KMS-11 (cell line): ENCODE measurements around the gene C4orf50.

Experiments used
- H2AFZ ChIP-seq: fragments of 200-600 bp; sonication (generic); 2 replicates; pipeline ENCODE4 v1.6.1; 2016; ENCODE audit warnings: antibody characterized with exemption, mixed run types, low read depth
- H3K27ac ChIP-seq: fragments of 200-600 bp; sonication (generic); 2 replicates; pipeline ENCODE4 v1.6.1; 2016; ENCODE audit warnings: mild to moderate bottlenecking, mixed run types
- H3K27me3 ChIP-seq: fragments of 200-600 bp; sonication (generic); 2 replicates; pipeline ENCODE4 v1.6.1; 2017; ENCODE audit warnings: mild to moderate bottlenecking, low read depth, mixed run types, moderate library complexity; ENCODE audit not compliant: insufficient read depth
- H3K36me3 ChIP-seq: fragments of 200-600 bp; sonication (generic); 2 replicates; pipeline ENCODE4 v1.6.1; 2017; ENCODE audit warnings: mild to moderate bottlenecking, mixed run types; ENCODE audit not compliant: insufficient read depth
- H3K4me1 ChIP-seq: fragments of 200-600 bp; sonication (generic); 2 replicates; pipeline ENCODE4 v1.6.1; 2016; ENCODE audit warnings: mild to moderate bottlenecking, low read depth, mixed run types; ENCODE audit not compliant: poor library complexity, severe bottlenecking
- H3K4me2 ChIP-seq: fragments of 200-600 bp; sonication (generic); 2 replicates; pipeline ENCODE4 v1.7.0; 2016; ENCODE audit warnings: mild to moderate bottlenecking, mixed run types
- H3K4me3 ChIP-seq: fragments of 200-600 bp; sonication (generic); IDR thresholded peaks from 2 replicates; pipeline ENCODE4 v1.6.1; 2017; ENCODE audit warnings: low read depth, low read length, mixed read lengths; ENCODE audit not compliant: insufficient read depth
- H3K79me2 ChIP-seq: fragments of 200-600 bp; sonication (generic); 2 replicates; pipeline ENCODE4 v1.6.1; 2016; ENCODE audit warnings: low read depth, mixed run types; ENCODE audit not compliant: insufficient read depth
- H3K9ac ChIP-seq: fragments of 200-600 bp; sonication (generic); 2 replicates; pipeline ENCODE4 v1.6.1; 2016; ENCODE audit warnings: mild to moderate bottlenecking, mixed run types
- H4K20me1 ChIP-seq: fragments of 200-600 bp; sonication (generic); 2 replicates; pipeline ENCODE4 v1.6.1; 2016; ENCODE audit warnings: mild to moderate bottlenecking, mixed run types; ENCODE audit not compliant: insufficient read depth
- TF ChIP-seq, protein P1 (sequence below): fragments of 200-600 bp; sonication (generic); conservative IDR thresholded peaks from 2 replicates; pipeline ENCODE4 v1.6.1; 2017; ENCODE audit warnings: low read depth, mild to moderate bottlenecking, antibody characterized with exemption, low read length, moderate library complexity, mixed read lengths

Gene C4orf50

DNA sequence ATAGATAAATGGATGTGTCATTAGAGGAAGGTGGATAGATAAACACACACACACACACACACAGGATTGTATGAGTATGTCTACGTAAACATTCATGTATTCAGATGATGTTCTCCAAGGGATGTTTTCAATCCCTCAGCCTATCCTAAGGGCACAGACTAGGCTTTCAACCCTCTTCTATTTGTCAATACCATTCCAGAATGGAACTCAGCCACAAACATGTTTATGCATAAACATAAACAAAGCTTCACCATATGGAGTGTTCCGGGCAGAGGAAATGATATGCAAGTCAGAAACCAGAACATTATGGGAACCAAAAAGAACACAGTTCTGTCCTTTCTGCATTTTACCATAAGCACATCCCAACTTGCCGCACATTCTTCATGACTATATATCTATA lies 150.4 kb downstream of the C4orf50 start:
- Histone ChIP-seq H3K27me3 (no peaks in the 10 kb centered on the region), H4K20me1 (no peaks in the 10 kb centered on the region), H3K4me2 (no peak overlapping the region), H3K4me3 (no peak overlapping the region), H2AFZ (no peak overlapping the region), H3K79me2 (no peaks in the 10 kb centered on the region), H3K4me1 (peaks cover 7% of the 10 kb centered on the region), H3K9ac (no peak overlapping the region), H3K27ac (no peak overlapping the region), H3K36me3 (no peaks in the 10 kb centered on the region)
- TF ChIP-seq, protein P1, sequence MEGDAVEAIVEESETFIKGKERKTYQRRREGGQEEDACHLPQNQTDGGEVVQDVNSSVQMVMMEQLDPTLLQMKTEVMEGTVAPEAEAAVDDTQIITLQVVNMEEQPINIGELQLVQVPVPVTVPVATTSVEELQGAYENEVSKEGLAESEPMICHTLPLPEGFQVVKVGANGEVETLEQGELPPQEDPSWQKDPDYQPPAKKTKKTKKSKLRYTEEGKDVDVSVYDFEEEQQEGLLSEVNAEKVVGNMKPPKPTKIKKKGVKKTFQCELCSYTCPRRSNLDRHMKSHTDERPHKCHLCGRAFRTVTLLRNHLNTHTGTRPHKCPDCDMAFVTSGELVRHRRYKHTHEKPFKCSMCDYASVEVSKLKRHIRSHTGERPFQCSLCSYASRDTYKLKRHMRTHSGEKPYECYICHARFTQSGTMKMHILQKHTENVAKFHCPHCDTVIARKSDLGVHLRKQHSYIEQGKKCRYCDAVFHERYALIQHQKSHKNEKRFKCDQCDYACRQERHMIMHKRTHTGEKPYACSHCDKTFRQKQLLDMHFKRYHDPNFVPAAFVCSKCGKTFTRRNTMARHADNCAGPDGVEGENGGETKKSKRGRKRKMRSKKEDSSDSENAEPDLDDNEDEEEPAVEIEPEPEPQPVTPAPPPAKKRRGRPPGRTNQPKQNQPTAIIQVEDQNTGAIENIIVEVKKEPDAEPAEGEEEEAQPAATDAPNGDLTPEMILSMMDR, result no peak

DNA sequence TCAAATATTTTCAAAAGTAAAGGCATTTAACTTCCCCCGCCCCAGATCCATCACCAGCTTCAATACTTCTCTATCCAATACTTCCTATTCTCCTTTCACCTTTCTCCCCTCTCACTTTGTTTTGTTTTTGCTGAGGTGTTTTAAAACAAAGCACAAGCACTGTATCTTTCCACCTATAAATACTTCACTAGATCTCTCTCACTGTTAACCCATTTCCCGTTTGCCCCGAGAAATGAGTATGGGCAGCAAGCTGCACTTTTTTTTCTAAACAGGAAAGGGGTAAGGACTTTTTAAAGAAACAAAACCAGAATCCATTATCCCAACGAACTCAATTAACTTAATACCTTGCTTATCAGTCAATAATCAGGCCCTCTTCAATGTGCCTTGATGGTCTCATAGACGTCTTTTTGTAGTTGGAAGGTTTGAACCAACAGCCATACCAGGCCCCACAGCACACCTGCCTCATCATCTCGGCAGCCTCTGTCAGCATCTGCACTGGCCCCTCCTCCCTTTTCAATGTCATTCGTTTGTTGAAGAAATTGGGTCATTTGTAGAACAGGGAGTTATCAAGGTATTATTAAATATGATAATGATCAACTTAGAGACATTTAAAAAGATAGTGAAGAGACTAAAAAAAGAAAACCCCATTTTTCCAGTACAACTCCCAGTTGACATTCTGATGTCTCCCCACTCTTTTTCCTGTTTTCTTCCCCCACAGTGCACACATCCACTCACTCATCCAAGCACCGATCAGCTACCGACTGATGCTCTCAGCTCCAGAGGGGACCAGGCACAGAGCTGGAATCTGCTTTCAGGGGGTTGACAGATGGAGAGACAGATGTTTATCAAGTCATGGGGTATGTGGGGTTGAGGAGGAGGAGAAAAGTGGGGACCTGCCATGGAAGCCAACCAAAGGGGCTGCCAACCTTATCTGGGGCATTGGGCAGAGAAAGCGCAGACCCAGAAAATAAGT lies 151.1 kb downstream of the C4orf50 start:
- Histone ChIP-seq H2AFZ (no peak overlapping the region), H3K4me1 (peaks cover 7% of the 10 kb centered on the region), H3K4me2 (no peak overlapping the region), H3K79me2 (no peaks in the 10 kb centered on the region), H3K27me3 (no peaks in the 10 kb centered on the region), H3K4me3 (no peak overlapping the region), H3K36me3 (no peaks in the 10 kb centered on the region), H4K20me1 (no peaks in the 10 kb centered on the region), H3K9ac (no peak overlapping the region), H3K27ac (no peak overlapping the region)
- TF ChIP-seq, protein P1, result no peak

DNA sequence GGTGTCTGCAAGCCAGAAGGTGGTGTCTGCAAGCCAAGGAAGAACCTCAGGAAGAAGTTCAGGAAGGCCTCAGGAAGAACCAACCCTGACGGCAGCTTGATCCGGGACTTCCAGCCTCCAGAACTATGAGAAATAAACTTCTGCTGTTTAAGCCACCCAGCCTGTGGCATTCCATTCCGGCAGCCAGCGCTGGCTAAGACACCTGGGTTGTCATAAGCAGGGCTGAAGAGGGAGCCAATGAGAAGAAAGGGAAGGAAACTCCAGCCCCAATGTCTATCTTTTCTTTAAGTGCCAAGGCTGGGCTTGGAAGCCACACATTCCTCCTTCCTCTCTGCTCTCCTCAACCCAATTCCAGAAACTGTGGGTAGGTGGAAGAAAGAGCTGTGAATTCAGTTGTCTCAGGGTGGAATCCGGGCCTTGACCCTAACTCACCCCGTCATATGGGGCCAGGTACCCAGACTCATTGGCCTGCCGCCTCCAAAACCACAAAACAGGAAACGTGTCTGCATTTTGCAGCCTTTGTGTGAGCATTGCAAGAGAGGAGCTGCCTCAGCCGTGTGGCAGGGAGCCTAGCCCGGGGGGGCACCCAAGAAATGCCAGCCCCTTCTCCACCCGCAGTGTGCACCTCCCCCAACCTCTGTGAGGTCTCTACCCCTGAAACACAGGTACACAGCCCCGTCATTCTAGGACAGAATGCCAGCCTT lies 152.2 kb downstream of the C4orf50 start:
- no peak overlapping the region for H3K4me3 ChIP-seq
- H3K4me2 ChIP-seq, result no peak overlapping the region
- no peaks in the 10 kb centered on the region for H3K36me3 ChIP-seq
- H3K9ac ChIP-seq, result no peak overlapping the region
- no peak overlapping the region; the same call in 1 of the 2 replicates for H2AFZ ChIP-seq
- no peaks in the 10 kb centered on the region for H3K27me3 ChIP-seq
- H4K20me1 ChIP-seq, result no peaks in the 10 kb centered on the region
- TF ChIP-seq, protein P1, result no peak
- no peak overlapping the region for H3K27ac ChIP-seq
- H3K79me2 ChIP-seq, result no peaks in the 10 kb centered on the region
- peaks cover 7% of the 10 kb centered on the region for H3K4me1 ChIP-seq

DNA sequence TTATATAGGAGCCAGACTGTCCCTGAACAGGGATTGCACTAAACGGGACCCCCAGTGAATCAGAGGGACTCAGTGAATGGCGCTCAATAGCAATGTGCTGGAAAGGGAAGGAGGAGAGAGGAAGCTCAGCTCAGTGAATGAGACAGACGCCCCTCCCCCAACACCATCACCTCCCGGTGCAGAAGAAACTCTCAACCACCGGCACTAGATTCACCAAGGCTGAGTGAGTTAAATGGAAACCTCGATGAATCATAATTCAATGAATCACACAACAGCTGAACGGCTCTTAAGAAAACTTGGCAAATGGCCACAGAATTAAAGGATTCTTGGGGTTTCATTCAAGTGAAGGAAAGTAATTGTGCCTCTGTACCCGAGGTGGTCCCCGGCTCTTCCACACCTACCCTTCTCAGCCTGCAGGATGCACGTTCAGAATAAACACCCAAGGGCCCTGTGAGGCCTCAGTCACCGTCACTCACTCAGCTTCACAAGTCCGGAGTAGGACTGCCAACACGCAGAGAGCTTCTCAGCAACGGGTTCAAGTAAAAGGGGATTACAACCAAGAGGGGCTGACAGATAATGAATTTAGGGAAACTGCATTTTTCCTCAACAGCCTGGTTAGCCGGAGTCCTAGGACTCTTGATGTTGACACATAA lies 154.6 kb downstream of the C4orf50 start:
- Histone ChIP-seq H4K20me1 (no peaks in the 10 kb centered on the region), H3K4me1 (peaks cover 7% of the 10 kb centered on the region), H3K27ac (no peak overlapping the region), H3K36me3 (no peaks in the 10 kb centered on the region), H2AFZ (no peak overlapping the region), H3K27me3 (no peaks in the 10 kb centered on the region), H3K4me2 (no peak overlapping the region), H3K79me2 (no peaks in the 10 kb centered on the region), H3K9ac (no peak overlapping the region), H3K4me3 (no peak overlapping the region)
- TF ChIP-seq, protein P1, result no peak
